Activated naive CD8-positive, alpha-beta T cell treated with anti-CD3 and anti-CD28 coated beads, Interleukin-2, amount 50 U/mL, for 16 hours (primary cell): ENCODE data around the gene ATP6V1C2.

Experiments used
- DNase-seq: peaks from one replicate; pipeline ENCODE4 v3.0.0-alpha.2; 2020; ENCODE audit warnings: low read depth, low spot score

ATP6V1C2 gene

GRCh38 chr2:10732924-10733565, 11.6 kb downstream of the ATP6V1C2 start:
- DNase-seq, result no peak

- DNase-seq, result no peak
These were observed 12.1 kb downstream of the ATP6V1C2 start for GRCh38 chr2:10733566-10733925.

GRCh38 chr2:10733980-10734379, 12.6 kb downstream of the ATP6V1C2 start:
- DNase-seq, result no peak

GRCh38 chr2:10738192-10738591, 16.8 kb downstream of the ATP6V1C2 start:
- no peak for DNase-seq

GRCh38 chr2:10740226-10740625, 18.8 kb downstream of the ATP6V1C2 start:
- no peak for DNase-seq

- DNase-seq, result no peak
These were observed 19.7 kb downstream of the ATP6V1C2 start for GRCh38 chr2:10741139-10741538.

GRCh38 chr2:10742666-10743065, 21.2 kb downstream of the ATP6V1C2 start:
- no peak for DNase-seq

GRCh38 chr2:10750610-10751009, 29.2 kb downstream of the ATP6V1C2 start:
- DNase-seq, result no peak

- no peak for DNase-seq
These were observed 30.8 kb downstream of the ATP6V1C2 start for GRCh38 chr2:10752236-10752635.

- DNase-seq, result no peak
These were observed 31.7 kb downstream of the ATP6V1C2 start for GRCh38 chr2:10753156-10753555.

GRCh38 chr2:10753876-10754275, 32.4 kb downstream of the ATP6V1C2 start:
- DNase-seq, result no peak

GRCh38 chr2:10755621-10756020, 34.2 kb downstream of the ATP6V1C2 start:
- no peak for DNase-seq

- no peak for DNase-seq
These were observed 36.4 kb downstream of the ATP6V1C2 start for GRCh38 chr2:10757814-10758286.

GRCh38 chr2:10759151-10759714, 37.8 kb downstream of the ATP6V1C2 start:
- no peak for DNase-seq

GRCh38 chr2:10760794-10761504, 39.5 kb downstream of the ATP6V1C2 start:
- DNase-seq, result no peak

GRCh38 chr2:10761591-10761990, 40.2 kb downstream of the ATP6V1C2 start:
- DNase-seq, result no peak

- no peak for DNase-seq
These were observed 41.4 kb downstream of the ATP6V1C2 start for GRCh38 chr2:10762651-10763460.

GRCh38 chr2:10763461-10763800, 42.0 kb downstream of the ATP6V1C2 start:
- DNase-seq, result no peak

GRCh38 chr2:10764096-10764785, 42.8 kb downstream of the ATP6V1C2 start:
- DNase-seq, result no peak

- no peak for DNase-seq
These were observed 43.5 kb downstream of the ATP6V1C2 start for GRCh38 chr2:10764896-10765295.

- no peak for DNase-seq
These were observed 44.0 kb downstream of the ATP6V1C2 start for GRCh38 chr2:10765461-10765860.

- DNase-seq, result no peak
These were observed 44.5 kb downstream of the ATP6V1C2 start for GRCh38 chr2:10765914-10766313.
